Measurements from ENCODE around the gene PDCD1. TPM values are rescaled to one million over a fixed set of nuclear protein-coding genes. Genes with fewer than 3 reads are reported as not detected.

Gene PDCD1
- total RNA-seq, 6 donors from 2014 or later, result 0.49 to 4.2 (median 0.91) TPM; not detected in 1

DNA sequence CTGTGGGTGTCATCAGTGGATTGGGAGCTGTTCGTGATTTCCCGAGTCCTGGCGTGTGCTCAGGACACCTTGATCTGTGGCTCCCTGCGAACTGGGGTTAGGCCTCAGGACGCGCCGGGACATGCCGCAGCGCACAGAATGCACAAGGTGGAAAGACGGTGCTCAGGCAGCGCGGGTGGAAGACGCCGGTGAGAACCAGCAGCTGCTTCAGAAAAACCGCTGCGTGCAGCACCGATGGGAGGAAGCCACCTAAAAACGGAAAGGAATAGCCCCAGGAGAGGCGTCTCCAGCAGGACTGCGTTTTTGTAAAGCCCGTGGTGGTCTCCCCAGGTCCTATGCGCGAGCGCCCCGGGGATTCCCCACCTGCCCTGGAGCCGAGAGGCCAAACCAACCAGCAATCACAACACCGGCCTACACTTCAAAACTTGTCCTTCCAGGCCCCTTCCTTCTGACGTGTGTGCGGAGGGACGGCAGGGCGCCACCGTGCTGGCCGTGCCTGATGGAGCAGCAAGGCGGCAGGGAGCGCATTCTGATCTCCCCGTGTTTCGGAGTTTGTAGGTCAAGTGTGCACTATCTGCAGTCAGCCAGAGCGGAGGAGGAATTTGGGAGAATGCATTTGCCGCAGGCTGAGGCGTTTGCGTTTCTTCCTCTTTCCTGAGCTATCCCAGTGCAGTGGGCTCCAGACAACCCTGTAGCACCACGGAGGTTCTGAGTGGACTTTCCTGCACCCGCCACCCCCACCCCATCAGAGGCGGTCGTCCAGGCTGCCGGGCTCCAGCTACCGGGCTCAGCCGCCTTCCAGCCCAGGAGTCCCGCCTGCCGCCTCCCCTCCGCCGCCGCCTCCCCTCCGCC, 43.0 kb upstream of the PDCD1 start:
- Histone ChIP-seq H3K4me1 (peaks cover 0 to 15% (median 5%) of the 10 kb centered on the region in 4 donors), H3K4me3 (peak overlapping the region in 3 of 4 donors; percentile 16 to 39 (median 34)), H3K27ac (no peak overlapping the region), H3K27me3 (no peaks in the 10 kb centered on the region), H3K36me3 (no peaks in the 10 kb centered on the region), H3K9me3 (no peaks in the 10 kb centered on the region)
- TF ChIP-seq POLR2A (IDR thresholded peaks at IDR 0.05), result no peak
- TF ChIP-seq POLR2AphosphoS5 (IDR thresholded peaks at IDR 0.05), result no peak
- TF ChIP-seq EP300 (IDR thresholded peaks at IDR 0.05), result no peak
- TF ChIP-seq, protein P1, sequence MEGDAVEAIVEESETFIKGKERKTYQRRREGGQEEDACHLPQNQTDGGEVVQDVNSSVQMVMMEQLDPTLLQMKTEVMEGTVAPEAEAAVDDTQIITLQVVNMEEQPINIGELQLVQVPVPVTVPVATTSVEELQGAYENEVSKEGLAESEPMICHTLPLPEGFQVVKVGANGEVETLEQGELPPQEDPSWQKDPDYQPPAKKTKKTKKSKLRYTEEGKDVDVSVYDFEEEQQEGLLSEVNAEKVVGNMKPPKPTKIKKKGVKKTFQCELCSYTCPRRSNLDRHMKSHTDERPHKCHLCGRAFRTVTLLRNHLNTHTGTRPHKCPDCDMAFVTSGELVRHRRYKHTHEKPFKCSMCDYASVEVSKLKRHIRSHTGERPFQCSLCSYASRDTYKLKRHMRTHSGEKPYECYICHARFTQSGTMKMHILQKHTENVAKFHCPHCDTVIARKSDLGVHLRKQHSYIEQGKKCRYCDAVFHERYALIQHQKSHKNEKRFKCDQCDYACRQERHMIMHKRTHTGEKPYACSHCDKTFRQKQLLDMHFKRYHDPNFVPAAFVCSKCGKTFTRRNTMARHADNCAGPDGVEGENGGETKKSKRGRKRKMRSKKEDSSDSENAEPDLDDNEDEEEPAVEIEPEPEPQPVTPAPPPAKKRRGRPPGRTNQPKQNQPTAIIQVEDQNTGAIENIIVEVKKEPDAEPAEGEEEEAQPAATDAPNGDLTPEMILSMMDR (IDR thresholded peaks at IDR 0.05), result no peak
- ATAC-seq (ENCODE audit: low FRiP score in 2 of 2) (no peak), DNase-seq (peak; percentile 61 to 62)
- WGBS, 2 donors, result 24 to 92% methylated on average over 39 to 47 of the region's 54 CpGs

DNA sequence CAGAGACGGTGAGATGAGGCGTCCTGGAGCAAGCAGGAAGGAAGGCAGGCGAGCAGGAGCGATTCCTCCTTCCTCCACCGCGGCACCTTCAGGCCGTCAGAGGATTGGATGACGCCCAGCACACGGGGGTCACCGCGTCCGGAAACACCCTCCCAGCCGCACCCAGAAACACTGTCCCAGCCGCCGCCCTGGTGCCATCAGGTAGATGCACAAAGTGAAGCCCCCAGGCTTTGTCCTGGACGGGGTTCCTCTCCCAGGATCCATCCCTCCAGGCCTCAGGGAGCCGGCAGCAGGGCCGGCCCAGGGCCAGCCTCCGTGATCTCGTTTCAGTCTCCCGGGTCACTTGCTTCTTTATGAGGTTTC, 42.3 kb upstream of the PDCD1 start:
- Histone ChIP-seq H3K4me1 (peaks cover 0 to 15% (median 5%) of the 10 kb centered on the region in 4 donors), H3K9me3 (no peaks in the 10 kb centered on the region), H3K4me3 (no peak overlapping the region), H3K27ac (no peak overlapping the region), H3K36me3 (no peaks in the 10 kb centered on the region), H3K27me3 (no peaks in the 10 kb centered on the region)
- TF ChIP-seq POLR2AphosphoS5 (IDR thresholded peaks at IDR 0.05) (no peak), EP300 (IDR thresholded peaks at IDR 0.05) (no peak), POLR2A (IDR thresholded peaks at IDR 0.05) (no peak)
- TF ChIP-seq, protein P1 (IDR thresholded peaks at IDR 0.05), result no peak
- WGBS, 2 donors, result 88 to 92% methylated on average over 16 to 21 of the region's 21 CpGs
- ATAC-seq (ENCODE audit: low FRiP score in 2 of 2) (no peak), DNase-seq (peak; percentile 11 to 71)

DNA sequence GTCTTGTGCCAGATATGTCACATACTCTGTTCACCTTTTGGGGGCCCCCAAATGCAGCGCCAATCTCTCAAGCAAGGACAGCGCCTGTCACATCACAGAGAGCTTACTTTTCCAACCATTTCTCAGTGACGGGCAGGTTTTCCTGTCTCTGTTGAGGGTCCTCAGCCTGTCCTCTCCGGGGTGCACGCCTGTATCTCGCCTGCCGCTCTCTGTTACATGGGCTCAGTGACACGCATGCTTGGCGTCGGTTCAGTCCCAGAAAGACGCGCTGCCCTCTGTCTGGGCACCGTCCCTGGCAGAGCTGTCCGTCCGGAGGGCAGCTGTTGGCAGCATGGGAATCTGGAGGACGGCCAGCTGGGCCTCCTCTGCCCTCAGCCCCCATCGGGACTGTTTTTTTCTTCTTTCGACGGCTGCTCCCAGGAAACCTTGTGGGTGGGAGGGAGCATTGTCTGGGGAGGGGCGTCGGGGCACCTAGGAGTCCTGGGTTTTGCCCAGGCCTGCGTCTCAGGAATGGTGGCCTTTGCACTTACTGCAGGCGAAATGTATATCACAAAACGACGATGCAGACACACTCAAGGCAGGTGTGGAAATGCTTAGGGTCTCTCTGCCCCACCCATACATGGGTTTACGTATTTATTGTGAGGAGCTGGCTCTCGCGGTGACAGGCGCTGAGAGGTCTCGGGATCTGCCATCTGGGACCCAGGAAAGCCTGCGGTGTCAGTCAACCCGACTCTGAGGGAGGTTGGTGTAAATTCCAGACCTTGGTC, 41.7 kb upstream of the PDCD1 start:
- Histone ChIP-seq H3K27ac (no peak overlapping the region), H3K4me1 (peaks cover 0 to 15% (median 5%) of the 10 kb centered on the region in 4 donors), H3K36me3 (no peaks in the 10 kb centered on the region), H3K27me3 (no peaks in the 10 kb centered on the region), H3K9me3 (no peaks in the 10 kb centered on the region), H3K4me3 (no peak overlapping the region)
- 79 to 85% methylated on average over 32 of the region's 32 CpGs for WGBS, 2 donors
- DNase-seq, result peak; percentile 17 to 48
- TF ChIP-seq, protein P1 (IDR thresholded peaks at IDR 0.05), result no peak
- TF ChIP-seq POLR2A (IDR thresholded peaks at IDR 0.05), result no peak
- no peak for TF ChIP-seq POLR2AphosphoS5 (IDR thresholded peaks at IDR 0.05)
- TF ChIP-seq EP300 (IDR thresholded peaks at IDR 0.05), result no peak
- ATAC-seq (ENCODE audit: low FRiP score in 2 of 2), result no peak

DNA sequence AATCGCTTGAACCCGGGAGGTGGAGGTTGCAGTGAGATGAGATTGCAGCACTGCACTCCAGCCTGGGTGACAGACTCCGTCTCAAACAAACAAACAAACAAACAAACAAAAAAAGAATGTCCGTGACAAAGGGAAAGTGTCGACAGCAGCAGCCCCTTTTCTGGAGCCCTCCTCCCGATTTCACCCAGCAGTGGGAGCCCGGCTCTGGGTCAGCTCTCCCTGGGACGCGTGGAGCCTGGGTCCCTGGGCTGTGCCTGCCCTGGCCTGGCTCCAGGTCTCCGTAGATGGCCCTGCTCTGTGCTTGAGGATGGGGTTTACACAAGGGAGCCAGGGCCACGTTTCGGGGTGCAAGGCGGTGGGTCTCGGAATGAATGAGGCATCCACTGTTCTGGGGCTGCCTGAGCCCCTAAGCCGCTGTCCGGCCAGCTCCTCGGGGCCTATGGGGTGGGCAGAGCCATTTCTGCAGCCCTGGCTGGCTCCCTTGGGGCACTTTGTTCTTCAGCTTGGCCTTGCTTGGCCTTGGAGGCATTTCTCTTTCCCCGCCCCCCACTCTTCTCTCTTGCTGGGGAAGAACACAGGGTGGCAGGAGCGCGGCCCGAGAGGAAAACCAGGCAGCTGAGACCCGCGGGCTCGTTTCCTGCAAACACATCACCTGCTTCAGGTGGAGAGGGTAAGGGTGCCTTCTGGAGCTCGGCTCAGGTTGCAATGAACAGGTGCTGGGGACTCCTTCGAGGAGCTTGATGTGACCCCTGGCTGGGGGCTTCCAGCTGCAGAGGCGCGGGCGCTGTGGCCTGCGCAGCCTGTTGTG, 40.0 kb upstream of the PDCD1 start:
- Histone ChIP-seq H3K27me3 (no peaks in the 10 kb centered on the region), H3K4me1 (peaks cover 0 to 15% (median 5%) of the 10 kb centered on the region in 4 donors), H3K27ac (no peak overlapping the region), H3K36me3 (no peaks in the 10 kb centered on the region), H3K4me3 (no peak overlapping the region), H3K9me3 (no peaks in the 10 kb centered on the region)
- WGBS, 2 donors, result 86 to 93% methylated on average over 8 to 30 of the region's 30 CpGs
- TF ChIP-seq POLR2A (IDR thresholded peaks at IDR 0.05) (no peak), EP300 (IDR thresholded peaks at IDR 0.05) (no peak), POLR2AphosphoS5 (IDR thresholded peaks at IDR 0.05) (no peak)
- TF ChIP-seq, protein P1 (IDR thresholded peaks at IDR 0.05), result no peak
- DNase-seq, result peak; percentile 18 to 75
- no peak for ATAC-seq (ENCODE audit: low FRiP score in 2 of 2)

All from upper lobe of left lung (tissue), 6 donors.